Measurements from ENCODE around the gene RNF39.

DNA sequence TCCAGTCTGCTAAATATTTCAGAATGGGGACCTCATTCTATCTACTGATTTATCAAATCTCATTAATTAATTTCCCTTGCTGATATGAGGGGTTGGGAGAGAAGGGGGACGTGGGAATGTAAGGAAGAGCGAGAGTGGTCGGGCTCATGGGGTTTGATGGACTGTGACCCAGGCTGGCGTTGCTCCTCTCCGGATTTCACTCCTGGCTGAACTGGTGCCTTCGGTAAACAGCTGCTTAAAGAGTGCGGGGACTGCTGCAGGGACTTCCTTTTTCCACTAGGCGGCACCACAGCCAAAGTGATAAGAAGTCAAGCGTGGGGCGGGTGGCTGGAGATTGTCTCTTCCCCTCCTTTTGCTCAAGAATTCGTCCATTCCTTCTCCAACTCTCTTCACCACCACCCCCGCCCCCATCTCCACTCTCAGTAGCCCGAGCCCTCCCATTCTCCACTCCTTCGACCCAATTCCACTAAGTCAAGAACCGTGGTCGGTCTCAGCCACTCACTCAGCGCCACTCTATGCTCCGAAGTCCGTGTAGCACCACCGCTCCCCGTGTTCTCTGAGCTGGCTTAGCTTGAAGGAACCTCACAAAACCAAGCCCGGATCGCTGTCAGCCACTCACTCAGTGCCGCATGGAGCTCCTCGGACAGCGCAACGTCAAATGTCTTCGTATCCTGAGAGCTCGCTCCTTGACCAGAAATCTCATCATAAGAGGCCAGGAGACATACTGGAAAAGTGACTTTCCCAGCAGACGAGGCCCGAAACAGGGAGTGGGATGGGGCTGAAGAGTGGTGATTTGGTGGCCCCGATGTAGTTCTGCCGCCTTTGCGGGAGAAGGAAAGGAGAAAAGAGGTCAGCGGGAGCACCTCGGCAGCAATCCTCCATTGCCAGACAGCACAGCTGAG is 27.7 kb upstream of the RNF39 start:
- TF ChIP-seq, protein P1, sequence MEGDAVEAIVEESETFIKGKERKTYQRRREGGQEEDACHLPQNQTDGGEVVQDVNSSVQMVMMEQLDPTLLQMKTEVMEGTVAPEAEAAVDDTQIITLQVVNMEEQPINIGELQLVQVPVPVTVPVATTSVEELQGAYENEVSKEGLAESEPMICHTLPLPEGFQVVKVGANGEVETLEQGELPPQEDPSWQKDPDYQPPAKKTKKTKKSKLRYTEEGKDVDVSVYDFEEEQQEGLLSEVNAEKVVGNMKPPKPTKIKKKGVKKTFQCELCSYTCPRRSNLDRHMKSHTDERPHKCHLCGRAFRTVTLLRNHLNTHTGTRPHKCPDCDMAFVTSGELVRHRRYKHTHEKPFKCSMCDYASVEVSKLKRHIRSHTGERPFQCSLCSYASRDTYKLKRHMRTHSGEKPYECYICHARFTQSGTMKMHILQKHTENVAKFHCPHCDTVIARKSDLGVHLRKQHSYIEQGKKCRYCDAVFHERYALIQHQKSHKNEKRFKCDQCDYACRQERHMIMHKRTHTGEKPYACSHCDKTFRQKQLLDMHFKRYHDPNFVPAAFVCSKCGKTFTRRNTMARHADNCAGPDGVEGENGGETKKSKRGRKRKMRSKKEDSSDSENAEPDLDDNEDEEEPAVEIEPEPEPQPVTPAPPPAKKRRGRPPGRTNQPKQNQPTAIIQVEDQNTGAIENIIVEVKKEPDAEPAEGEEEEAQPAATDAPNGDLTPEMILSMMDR (IDR thresholded peaks at IDR 0.05 in 4 of 5, conservative IDR thresholded peaks at IDR 0.05 in 1 of 5) = peak; percentile 87 to 94 (median 91)
- TF ChIP-seq POLR2A (IDR thresholded peaks at IDR 0.05) = peak in 1 of 2 donors; percentile 27
